MM.1S (cell line): ENCODE measurements around the gene BACE2.

Experiments
- EZH2 ChIP-seq: fragments of 300-600 bp; sonication (generic); optimal IDR thresholded peaks from 2 replicates; pipeline ENCODE3; 2017; ENCODE audit warnings: low read depth, mild to moderate bottlenecking, antibody characterized with exemption, low read length, mixed read lengths
- EZH2phosphoT487 ChIP-seq: fragments of 300-600 bp; sonication (generic); IDR thresholded peaks from 2 replicates; pipeline ENCODE4 v1.6.1; 2018; ENCODE audit warnings: antibody characterized with exemption, low read length
- TF ChIP-seq, protein P1 (sequence below): fragments of 300-600 bp; sonication (generic); IDR thresholded peaks from 2 replicates; pipeline ENCODE4 v1.5.1; 2016; ENCODE audit warnings: antibody characterized with exemption, low read length, mixed read lengths

- TF ChIP-seq, protein P1, sequence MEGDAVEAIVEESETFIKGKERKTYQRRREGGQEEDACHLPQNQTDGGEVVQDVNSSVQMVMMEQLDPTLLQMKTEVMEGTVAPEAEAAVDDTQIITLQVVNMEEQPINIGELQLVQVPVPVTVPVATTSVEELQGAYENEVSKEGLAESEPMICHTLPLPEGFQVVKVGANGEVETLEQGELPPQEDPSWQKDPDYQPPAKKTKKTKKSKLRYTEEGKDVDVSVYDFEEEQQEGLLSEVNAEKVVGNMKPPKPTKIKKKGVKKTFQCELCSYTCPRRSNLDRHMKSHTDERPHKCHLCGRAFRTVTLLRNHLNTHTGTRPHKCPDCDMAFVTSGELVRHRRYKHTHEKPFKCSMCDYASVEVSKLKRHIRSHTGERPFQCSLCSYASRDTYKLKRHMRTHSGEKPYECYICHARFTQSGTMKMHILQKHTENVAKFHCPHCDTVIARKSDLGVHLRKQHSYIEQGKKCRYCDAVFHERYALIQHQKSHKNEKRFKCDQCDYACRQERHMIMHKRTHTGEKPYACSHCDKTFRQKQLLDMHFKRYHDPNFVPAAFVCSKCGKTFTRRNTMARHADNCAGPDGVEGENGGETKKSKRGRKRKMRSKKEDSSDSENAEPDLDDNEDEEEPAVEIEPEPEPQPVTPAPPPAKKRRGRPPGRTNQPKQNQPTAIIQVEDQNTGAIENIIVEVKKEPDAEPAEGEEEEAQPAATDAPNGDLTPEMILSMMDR = no peak
- no peak for TF ChIP-seq EZH2phosphoT487
- no peak for TF ChIP-seq EZH2
These were observed 86.2 kb downstream of the BACE2 start for GRCh38 chr21:41254090-41254700.
